SK-N-SH (cell line): ENCODE data around the gene ATP6V1G2.

Experiments
- CTCF ChIP-seq: fragments of 200-600 bp; sonication (generic); IDR thresholded peaks from 2 replicates; pipeline ENCODE4 v1.6.1; 2017; ENCODE audit warnings: antibody characterized with exemption, mild to moderate bottlenecking, moderate library complexity
- EZH2phosphoT487 ChIP-seq: fragments of 200-600 bp; sonication (generic); IDR thresholded peaks from 2 replicates; pipeline ENCODE4 v1.6.1; 2017; ENCODE audit warnings: low read depth, mixed run types, mild to moderate bottlenecking, antibody characterized with exemption, moderate library complexity, borderline replicate concordance
- FOXJ3 ChIP-seq: sonication (generic); formaldehyde crosslinking; IDR thresholded peaks from 2 replicates; pipeline ENCODE4 v1.5.1; 2020; ENCODE audit warnings: mild to moderate bottlenecking, missing genetic modification reagents
- MAX ChIP-seq: IDR thresholded peaks from 2 replicates; pipeline ENCODE4 v1.4.0; 2012; ENCODE audit warnings: low read depth
- MXI1 ChIP-seq: IDR thresholded peaks from 2 replicates; pipeline ENCODE4 v1.6.1; 2012; ENCODE audit warnings: mild to moderate bottlenecking, low read depth, low read length, improper control_type of control experiment
- POLR2AphosphoS5 ChIP-seq: IDR thresholded peaks from 2 replicates; pipeline ENCODE4 v1.6.1; 2012; ENCODE audit warnings: low read depth, low read length

GRCh38 chr6:31588871-31589650 lies 42.7 kb upstream of the ATP6V1G2 start:
- TF ChIP-seq CTCF (no peak), EZH2phosphoT487 (no peak), MXI1 (no peak), MAX (no peak), POLR2AphosphoS5 (no peak), FOXJ3 (CRISPR knock-in tag) (no peak)
